Progenitor cell of endocrine pancreas (in vitro differentiated cells): ENCODE data around the gene EYS. TPM values are rescaled to one million over a fixed set of nuclear protein-coding genes. Genes with fewer than 3 reads are reported as not detected.

ENCODE experiments used
- DNase-seq: peaks from one replicate; pipeline ENCODE4 v3.0.0; 2021; ENCODE audit warnings: low spot score; ENCODE audit not compliant: unreplicated experiment
- H3K27ac Mint-ChIP-seq: 2 replicates; pipeline ENCODE4 v1.8.0; 2021; ENCODE audit warnings: mild to moderate bottlenecking, moderate library complexity, mixed read lengths
- H3K27me3 Mint-ChIP-seq: 2 replicates; pipeline ENCODE4 v1.8.0; 2021; ENCODE audit warnings: mixed read lengths
- H3K36me3 Mint-ChIP-seq: 2 replicates; pipeline ENCODE4 v1.8.0; 2022; ENCODE audit warnings: mixed read lengths; ENCODE audit not compliant: insufficient read depth
- H3K4me1 Mint-ChIP-seq: 2 replicates; pipeline ENCODE4 v1.8.0; 2021; ENCODE audit warnings: low read depth, mixed read lengths
- H3K4me3 Mint-ChIP-seq: 2 replicates; pipeline ENCODE4 v1.8.0; 2021; ENCODE audit warnings: low read depth, mild to moderate bottlenecking, moderate library complexity, mixed read lengths
- H3K9me3 Mint-ChIP-seq: 2 replicates; pipeline ENCODE4 v1.8.0; 2021; ENCODE audit warnings: low read depth, mixed read lengths
- total RNA-seq: library from RNA; stranded (reverse); gene quantifications from 2 replicates; pipeline ENCODE4 v1.2.1, GENCODE V29; 2021
- TF ChIP-seq, protein P1 (sequence below): fragments of 200-600 bp; sonication (generic); IDR thresholded peaks from one replicate; pipeline ENCODE4 v1.5.0; 2021; ENCODE audit warnings: antibody characterized with exemption, mild to moderate bottlenecking; ENCODE audit not compliant: unreplicated experiment

The EYS gene
- total RNA-seq, 1 donor from 2014 or later, result 0.46 TPM

DNA sequence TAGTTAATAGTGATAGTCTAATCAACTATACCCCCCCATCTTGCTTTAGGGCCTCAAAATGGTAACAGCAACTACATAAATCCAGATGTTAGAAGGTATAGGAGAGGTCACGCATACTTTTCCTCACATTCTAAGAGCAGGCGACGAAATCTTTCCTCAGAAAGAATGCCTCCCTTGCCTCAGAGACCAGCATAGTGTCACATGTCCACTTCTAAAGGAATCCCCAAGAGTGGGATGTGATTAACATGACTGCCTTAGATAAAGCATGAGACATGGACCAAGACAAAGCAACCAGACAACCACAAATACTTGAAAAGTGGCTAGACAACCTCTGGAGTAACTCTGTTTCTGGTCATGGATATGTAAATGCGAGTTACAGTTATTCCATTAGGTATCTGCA, 710.7 kb downstream of the EYS start:
- TF ChIP-seq, protein P1, sequence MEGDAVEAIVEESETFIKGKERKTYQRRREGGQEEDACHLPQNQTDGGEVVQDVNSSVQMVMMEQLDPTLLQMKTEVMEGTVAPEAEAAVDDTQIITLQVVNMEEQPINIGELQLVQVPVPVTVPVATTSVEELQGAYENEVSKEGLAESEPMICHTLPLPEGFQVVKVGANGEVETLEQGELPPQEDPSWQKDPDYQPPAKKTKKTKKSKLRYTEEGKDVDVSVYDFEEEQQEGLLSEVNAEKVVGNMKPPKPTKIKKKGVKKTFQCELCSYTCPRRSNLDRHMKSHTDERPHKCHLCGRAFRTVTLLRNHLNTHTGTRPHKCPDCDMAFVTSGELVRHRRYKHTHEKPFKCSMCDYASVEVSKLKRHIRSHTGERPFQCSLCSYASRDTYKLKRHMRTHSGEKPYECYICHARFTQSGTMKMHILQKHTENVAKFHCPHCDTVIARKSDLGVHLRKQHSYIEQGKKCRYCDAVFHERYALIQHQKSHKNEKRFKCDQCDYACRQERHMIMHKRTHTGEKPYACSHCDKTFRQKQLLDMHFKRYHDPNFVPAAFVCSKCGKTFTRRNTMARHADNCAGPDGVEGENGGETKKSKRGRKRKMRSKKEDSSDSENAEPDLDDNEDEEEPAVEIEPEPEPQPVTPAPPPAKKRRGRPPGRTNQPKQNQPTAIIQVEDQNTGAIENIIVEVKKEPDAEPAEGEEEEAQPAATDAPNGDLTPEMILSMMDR, result no peak
- Mint-ChIP-seq H3K4me3 (no peak overlapping the region), H3K4me1 (no peaks in the 10 kb centered on the region), H3K27ac (no peak overlapping the region), H3K36me3 (no peaks in the 10 kb centered on the region), H3K9me3 (peaks cover 5% of the 10 kb centered on the region), H3K27me3 (no peaks in the 10 kb centered on the region)
- DNase-seq, result no peak

DNA sequence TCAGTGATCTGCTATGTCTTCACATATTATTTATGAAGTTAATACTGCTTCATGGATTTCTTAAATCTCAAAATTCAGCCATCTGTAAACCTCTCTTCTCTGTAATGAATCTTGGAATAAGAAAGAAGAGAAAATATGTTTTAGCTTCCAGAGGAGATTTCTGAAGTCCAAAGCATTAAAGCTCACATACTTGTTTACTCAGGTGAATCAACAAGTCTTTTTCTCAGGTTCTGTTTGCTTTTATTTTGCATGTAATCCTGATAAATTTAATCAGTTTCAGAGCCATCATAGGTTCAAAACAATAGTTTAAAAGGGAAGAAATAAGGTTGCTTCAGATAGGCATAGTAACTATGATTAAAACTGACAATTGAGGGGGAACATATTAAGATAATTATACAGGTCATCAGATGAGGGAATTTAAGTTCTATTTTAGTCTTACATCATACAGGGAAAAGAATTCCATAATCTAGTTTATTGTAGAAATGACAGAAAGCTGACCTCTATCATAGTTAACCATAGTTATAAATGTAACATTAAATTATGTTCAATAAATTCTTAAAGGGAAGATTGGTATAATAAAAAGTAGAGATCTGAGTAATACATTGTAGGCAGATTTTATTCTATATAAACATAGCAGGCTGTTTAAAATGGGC, 716.2 kb downstream of the EYS start:
- Mint-ChIP-seq H3K27ac (no peak overlapping the region), H3K36me3 (no peaks in the 10 kb centered on the region), H3K27me3 (no peaks in the 10 kb centered on the region), H3K4me1 (peaks cover 20% of the 10 kb centered on the region), H3K9me3 (peaks cover 5% of the 10 kb centered on the region), H3K4me3 (no peak overlapping the region)
- TF ChIP-seq, protein P1, result no peak
- DNase-seq, result no peak

DNA sequence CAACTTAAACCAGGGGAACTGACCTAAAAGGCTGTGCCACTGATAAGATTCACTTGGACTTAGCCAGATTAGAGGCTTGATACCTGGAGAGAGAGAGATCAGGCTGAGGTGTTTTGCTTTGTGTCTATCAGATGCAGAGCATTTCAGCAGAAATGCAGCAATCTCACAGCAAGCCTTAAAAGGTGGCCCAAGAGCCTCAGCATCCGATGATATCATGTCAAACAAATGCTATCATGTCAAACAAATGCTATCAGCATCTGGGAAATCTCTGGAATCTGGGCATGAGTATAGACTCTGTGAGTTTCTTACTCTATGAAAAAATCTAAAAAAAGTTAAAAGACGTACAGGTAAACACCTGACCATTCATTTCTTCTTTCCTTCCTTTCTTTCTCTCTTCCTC, 718.9 kb downstream of the EYS start:
- TF ChIP-seq, protein P1, result no peak
- H3K4me1 Mint-ChIP-seq, result peaks cover 20% of the 10 kb centered on the region
- DNase-seq, result no peak
- no peak overlapping the region for H3K4me3 Mint-ChIP-seq
- H3K36me3 Mint-ChIP-seq, result no peaks in the 10 kb centered on the region
- H3K27me3 Mint-ChIP-seq, result no peaks in the 10 kb centered on the region
- H3K27ac Mint-ChIP-seq, result no peak overlapping the region
- peaks cover 5% of the 10 kb centered on the region for H3K9me3 Mint-ChIP-seq

DNA sequence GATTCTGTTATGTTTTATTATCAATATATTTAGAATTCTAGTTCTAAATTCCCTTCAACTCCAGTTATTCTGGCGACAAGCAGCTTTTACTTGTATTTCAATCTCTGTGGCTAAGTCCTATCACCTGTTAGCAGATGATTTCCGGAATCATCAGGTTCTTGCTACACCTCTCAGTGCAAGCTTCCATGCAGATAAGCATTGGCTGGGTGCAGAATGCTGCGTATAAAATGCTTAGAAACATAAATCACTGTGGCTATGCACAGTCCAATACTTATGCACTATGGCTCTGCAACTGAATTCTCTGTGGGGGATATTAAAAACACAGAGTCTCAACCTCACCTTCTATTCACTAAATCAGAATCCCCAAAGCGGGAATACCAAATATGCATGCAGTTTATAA, 720.0 kb downstream of the EYS start:
- TF ChIP-seq, protein P1, result no peak
- no peaks in the 10 kb centered on the region for H3K27me3 Mint-ChIP-seq
- no peak for DNase-seq
- no peak overlapping the region for H3K27ac Mint-ChIP-seq
- H3K36me3 Mint-ChIP-seq, result no peaks in the 10 kb centered on the region
- peaks cover 20% of the 10 kb centered on the region for H3K4me1 Mint-ChIP-seq
- H3K4me3 Mint-ChIP-seq, result no peak overlapping the region
- no peaks in the 10 kb centered on the region for H3K9me3 Mint-ChIP-seq

DNA sequence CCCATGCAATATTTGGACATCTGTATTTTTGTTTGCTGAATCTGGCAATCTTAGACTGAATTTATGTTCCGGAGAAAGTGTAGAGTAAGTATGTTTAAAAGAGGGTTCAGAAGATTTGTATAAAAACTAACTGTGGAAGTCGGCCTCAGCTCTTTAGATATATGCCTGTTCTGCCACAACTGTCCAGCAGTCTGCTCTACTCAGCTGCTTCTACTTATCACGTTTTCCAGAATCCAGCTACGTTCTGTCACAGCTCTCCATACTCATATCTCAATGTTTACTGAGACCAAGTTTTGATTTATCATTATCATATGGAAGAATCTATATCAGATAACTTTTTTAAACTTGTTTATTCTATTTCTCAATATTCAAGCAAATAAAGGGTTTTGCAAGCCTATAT, 721.3 kb downstream of the EYS start:
- Mint-ChIP-seq H3K4me1 (peaks cover 17% of the 10 kb centered on the region), H3K4me3 (no peak overlapping the region), H3K27ac (no peak overlapping the region)

More for the DNA sequence above, 721.3 kb downstream of the EYS start:
- Mint-ChIP-seq H3K27me3 (no peaks in the 10 kb centered on the region), H3K9me3 (no peaks in the 10 kb centered on the region), H3K36me3 (no peaks in the 10 kb centered on the region)
- TF ChIP-seq, protein P1, result no peak
- DNase-seq, result no peak
